Trophoblast cell (in vitro differentiated cells and primary cell): ENCODE data around the gene EFR3B.
A peak's percentile ranks its signal among the peaks of the same experiment; 100 is the strongest.

Source experiments
- DNase-seq, 2 donors: peaks; one replicate each; pipeline ENCODE4 v3.0.0-alpha.2; 2016
- H2AFZ ChIP-seq: 2 replicates; pipeline ENCODE4 v1.6.1; 2013; ENCODE audit warnings: low read length, moderate library complexity, mild to moderate bottlenecking; ENCODE audit not compliant: insufficient read depth, poor library complexity
- H2AK5ac ChIP-seq: 2 replicates; pipeline ENCODE4 v1.6.1; 2013; ENCODE audit warnings: mild to moderate bottlenecking, low read length
- H2BK120ac ChIP-seq: 2 replicates; pipeline ENCODE4 v1.6.1; 2013; ENCODE audit warnings: low read length, mild to moderate bottlenecking, moderate library complexity; ENCODE audit not compliant: insufficient read depth, poor library complexity
- H2BK12ac ChIP-seq: 2 replicates; pipeline ENCODE4 v1.6.1; 2013; ENCODE audit warnings: mild to moderate bottlenecking, low read length, moderate library complexity
- H2BK5ac ChIP-seq: 2 replicates; pipeline ENCODE4 v1.6.1; 2013; ENCODE audit warnings: low read length, low read depth, moderate library complexity, mild to moderate bottlenecking; ENCODE audit not compliant: poor library complexity
- H3K14ac ChIP-seq: 2 replicates; pipeline ENCODE4 v1.6.1; 2013; ENCODE audit warnings: mild to moderate bottlenecking, low read length
- H3K18ac ChIP-seq: 2 replicates; pipeline ENCODE4 v1.6.1; 2013; ENCODE audit warnings: mild to moderate bottlenecking, low read length
- H3K23ac ChIP-seq: 2 replicates; pipeline ENCODE4 v1.6.1; 2013; ENCODE audit warnings: low read length
- H3K27ac ChIP-seq: 2 replicates; pipeline ENCODE4 v1.5.1; 2013; ENCODE audit warnings: low read depth, mild to moderate bottlenecking, inconsistent platforms, low read length, moderate library complexity
- H3K27me3 ChIP-seq: 2 replicates; pipeline ENCODE4 v1.6.1; 2013; ENCODE audit warnings: inconsistent platforms, mild to moderate bottlenecking, low read length, moderate library complexity; ENCODE audit not compliant: insufficient read depth
- H3K36me3 ChIP-seq, 2 experiments: 1 replicate in 1 of 2; 2 replicates in 1 of 2; pipeline ENCODE4 v1.6.1; 2013; ENCODE audit warnings: low read length in 2 of 2, mild to moderate bottlenecking in 2 of 2, moderate library complexity in 1 of 2; ENCODE audit not compliant: insufficient read depth in 2 of 2, control insufficient read depth in 1 of 2
- H3K4ac ChIP-seq: 2 replicates; pipeline ENCODE4 v1.6.1; 2013; ENCODE audit warnings: low read depth, mild to moderate bottlenecking, low read length, moderate library complexity
- H3K4me1 ChIP-seq, 2 experiments: 1 replicate in 1 of 2; 2 replicates in 1 of 2; pipeline ENCODE4 v1.6.1; 2013; ENCODE audit warnings: low read length in 2 of 2, mild to moderate bottlenecking in 2 of 2, moderate library complexity in 1 of 2; ENCODE audit not compliant: insufficient read depth in 2 of 2, control insufficient read depth in 1 of 2
- H3K4me2 ChIP-seq: 2 replicates; pipeline ENCODE4 v1.6.1; 2013; ENCODE audit warnings: inconsistent platforms, mild to moderate bottlenecking, low read length, moderate library complexity
- H3K4me3 ChIP-seq: 2 replicates; pipeline ENCODE4 v1.5.1; 2013; ENCODE audit warnings: mild to moderate bottlenecking, low read depth, low read length, inconsistent platforms
- H3K79me1 ChIP-seq: one replicate; pipeline ENCODE4 v1.6.1; 2013; ENCODE audit warnings: low read length
- H3K79me2 ChIP-seq: 2 replicates; pipeline ENCODE4 v1.6.1; 2013; ENCODE audit warnings: low read length, mild to moderate bottlenecking; ENCODE audit not compliant: control insufficient read depth, insufficient read depth, poor library complexity
- H3K9ac ChIP-seq: 2 replicates; pipeline ENCODE4 v1.6.1; 2013; ENCODE audit warnings: mild to moderate bottlenecking, low read length
- H3K9me3 ChIP-seq: 2 replicates; pipeline ENCODE4 v1.6.1; 2013; ENCODE audit warnings: low read depth, mild to moderate bottlenecking, control low read depth, inconsistent platforms, low read length; ENCODE audit not compliant: insufficient read depth
- H4K12ac ChIP-seq: 2 replicates; pipeline ENCODE4 v1.6.1; 2013; ENCODE audit warnings: low read depth, mild to moderate bottlenecking, low read length, moderate library complexity
- H4K8ac ChIP-seq: 2 replicates; pipeline ENCODE4 v1.6.1; 2013; ENCODE audit warnings: low read depth, mild to moderate bottlenecking, low read length, moderate library complexity
- H4K91ac ChIP-seq: one replicate; pipeline ENCODE4 v1.6.1; 2013; ENCODE audit warnings: low read depth, mild to moderate bottlenecking, low read length, moderate library complexity
- WGBS: extraction: QIAGEN DNeasy Blood & Tissue Kit; methylation state at CpG from one replicate; pipeline ENCODE4 v1.1.7; 2013; ENCODE audit warnings: missing lambda C conversion rate; ENCODE audit not compliant: insufficient read length, insufficient coverage; ENCODE audit errors: extremely low coverage; 5-methylcytosine and 5-hydroxymethylcytosine counted together

Gene EFR3B

GRCh38 chr2:25054720-25055119, 12.8 kb downstream of the EFR3B start:
- H4K12ac ChIP-seq, result no peak overlapping the region
- no CpG with 5 or more reads among the region's 4 CpGs for WGBS
- no peaks in the 10 kb centered on the region for H3K9me3 ChIP-seq
- H3K9ac ChIP-seq, result no peak overlapping the region
- no peaks in the 10 kb centered on the region for H3K27me3 ChIP-seq
- H2BK5ac ChIP-seq, result no peak overlapping the region
- DNase-seq, result peak in 1 of 2 donors; percentile 81
- H3K36me3 ChIP-seq, result no peaks in the 10 kb centered on the region
- H3K4me2 ChIP-seq, result no peak overlapping the region
- no peaks in the 10 kb centered on the region for H3K79me1 ChIP-seq
- no peak overlapping the region for H3K4me3 ChIP-seq
- H3K4ac ChIP-seq, result no peak overlapping the region
- no peaks in the 10 kb centered on the region for H3K79me2 ChIP-seq
- no peak overlapping the region for H2BK12ac ChIP-seq
- no peak overlapping the region for H2AFZ ChIP-seq
- no peak overlapping the region for H4K91ac ChIP-seq
- no peak overlapping the region for H2BK120ac ChIP-seq
- no peaks in the 10 kb centered on the region for H3K4me1 ChIP-seq
- H3K27ac ChIP-seq, result no peak overlapping the region
- H3K18ac ChIP-seq, result no peak overlapping the region
- no peak overlapping the region for H2AK5ac ChIP-seq
- no peak overlapping the region for H4K8ac ChIP-seq
- no peak overlapping the region for H3K14ac ChIP-seq
- no peak overlapping the region for H3K23ac ChIP-seq

DNA sequence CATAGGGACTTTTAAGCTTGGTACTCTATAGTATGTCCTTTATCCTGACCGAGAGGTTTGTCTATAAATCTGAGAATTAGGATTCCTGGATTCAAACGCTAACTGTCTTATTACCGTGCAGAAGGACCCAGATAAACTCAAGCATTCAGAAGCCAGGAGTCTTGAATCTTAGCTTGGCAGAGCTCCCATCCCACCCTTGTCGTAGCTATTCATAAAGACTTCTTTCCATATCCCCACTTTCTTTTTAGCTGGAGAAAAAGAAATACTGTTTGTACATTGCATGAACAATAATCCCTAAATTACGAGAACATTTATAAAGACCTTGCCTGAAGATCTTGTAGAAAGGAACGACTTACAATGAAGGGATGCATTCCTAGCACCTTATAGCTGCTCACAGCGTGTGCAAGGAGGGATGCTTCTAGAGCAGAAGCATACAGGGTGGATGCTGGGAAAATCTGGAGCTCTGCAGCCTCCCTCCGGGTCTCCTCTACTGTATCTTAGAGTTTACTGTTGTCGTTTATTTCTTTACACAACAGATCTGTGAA, 13.6 kb downstream of the EFR3B start:
- Histone ChIP-seq H2BK120ac (no peak overlapping the region), H3K36me3 (no peaks in the 10 kb centered on the region), H2BK5ac (no peak overlapping the region), H4K91ac (no peak overlapping the region), H3K27me3 (no peaks in the 10 kb centered on the region), H3K79me1 (no peaks in the 10 kb centered on the region), H3K14ac (no peak overlapping the region), H4K12ac (no peak overlapping the region), H3K23ac (no peak overlapping the region), H2AFZ (no peak overlapping the region), H3K9me3 (no peaks in the 10 kb centered on the region), H3K18ac (no peak overlapping the region), H3K4me2 (no peak overlapping the region), H4K8ac (no peak overlapping the region), H2BK12ac (no peak overlapping the region), H3K4ac (no peak overlapping the region), H3K27ac (no peak overlapping the region), H3K9ac (no peak overlapping the region), H3K79me2 (no peaks in the 10 kb centered on the region), H3K4me3 (no peak overlapping the region), H3K4me1 (no peaks in the 10 kb centered on the region), H2AK5ac (no peak overlapping the region)
- WGBS, result no CpG with 5 or more reads among the region's 9 CpGs
- no peak for DNase-seq

DNA sequence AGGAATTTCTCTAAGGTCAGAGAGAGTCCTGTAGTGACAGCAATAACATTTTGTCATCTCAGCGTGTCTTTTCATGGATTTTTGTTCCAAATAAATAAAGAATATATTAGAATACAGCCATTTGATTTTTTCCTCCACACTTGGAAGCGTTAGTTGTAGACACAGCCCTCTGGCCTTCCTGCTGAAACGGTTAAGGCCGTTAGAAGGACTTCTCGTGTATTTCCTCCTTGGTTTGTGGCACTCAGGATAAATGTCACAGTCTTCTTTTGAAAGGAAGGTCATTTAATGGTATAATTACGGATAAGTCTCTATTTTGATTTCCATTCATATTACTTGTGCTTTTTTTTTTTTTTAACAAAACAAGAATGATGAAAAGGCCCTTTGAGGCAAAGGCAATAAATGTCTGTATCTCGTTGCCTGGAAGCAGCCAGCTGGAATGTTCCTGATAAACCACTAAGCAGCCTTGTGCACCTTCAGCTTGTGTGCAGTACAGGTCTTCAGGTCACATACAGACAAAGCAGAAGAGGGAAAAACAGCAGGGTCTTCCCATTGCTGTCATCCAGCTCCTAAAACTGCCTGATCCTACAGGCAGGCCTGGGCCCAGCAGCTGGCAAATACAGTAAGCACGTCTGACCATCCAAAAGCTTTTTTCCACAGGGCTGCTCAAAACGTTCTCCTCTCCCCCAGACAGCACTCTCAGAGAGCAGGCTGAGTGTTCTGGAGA, 14.4 kb downstream of the EFR3B start:
- DNase-seq, result no peak
- WGBS, result no CpG with 5 or more reads among the region's 9 CpGs
- Histone ChIP-seq H3K4me2 (no peak overlapping the region), H3K9me3 (no peaks in the 10 kb centered on the region), H2BK120ac (no peak overlapping the region), H2AFZ (no peak overlapping the region), H3K27ac (no peak overlapping the region), H2BK12ac (no peak overlapping the region), H2AK5ac (no peak overlapping the region), H3K79me2 (no peaks in the 10 kb centered on the region), H3K14ac (no peak overlapping the region), H3K79me1 (no peaks in the 10 kb centered on the region), H4K8ac (no peak overlapping the region), H3K23ac (no peak overlapping the region), H4K12ac (no peak overlapping the region), H3K4me3 (no peak overlapping the region), H3K9ac (no peak overlapping the region), H3K27me3 (no peaks in the 10 kb centered on the region), H3K36me3 (no peaks in the 10 kb centered on the region), H4K91ac (no peak overlapping the region), H2BK5ac (no peak overlapping the region), H3K4me1 (no peaks in the 10 kb centered on the region), H3K4ac (no peak overlapping the region), H3K18ac (no peak overlapping the region)

DNA sequence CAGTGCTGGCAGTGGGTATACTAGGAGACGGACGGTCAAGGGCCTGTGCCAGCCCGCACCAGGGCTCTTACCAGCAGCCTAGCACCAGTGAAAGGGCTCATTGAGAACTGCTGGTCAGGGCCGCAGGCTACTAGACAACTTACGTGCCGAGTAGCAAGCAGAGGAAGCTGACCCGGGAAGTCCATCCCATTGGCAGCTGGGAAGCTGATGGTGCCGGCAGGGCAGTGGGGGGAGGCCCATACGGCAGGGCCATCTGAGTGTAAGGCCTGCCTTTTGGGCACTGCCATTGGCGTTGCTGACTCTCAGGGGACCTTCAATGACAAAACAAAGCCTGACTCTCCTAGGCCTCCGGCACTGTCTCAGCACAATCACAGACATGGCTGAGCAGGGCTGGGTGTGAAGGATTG, 20.6 kb downstream of the EFR3B start:
- Histone ChIP-seq H3K14ac (no peak overlapping the region), H2AK5ac (no peak overlapping the region), H3K18ac (no peak overlapping the region), H3K9ac (no peak overlapping the region), H3K4me2 (no peak overlapping the region), H2BK5ac (no peak overlapping the region), H3K4me3 (no peak overlapping the region), H4K8ac (no peak overlapping the region), H3K27ac (no peak overlapping the region), H3K79me1 (no peaks in the 10 kb centered on the region), H2AFZ (no peak overlapping the region), H3K27me3 (no peaks in the 10 kb centered on the region), H3K79me2 (no peaks in the 10 kb centered on the region), H3K4me1 (no peaks in the 10 kb centered on the region), H2BK12ac (no peak overlapping the region), H3K4ac (no peak overlapping the region), H3K36me3 (no peaks in the 10 kb centered on the region), H3K23ac (no peak overlapping the region), H4K12ac (no peak overlapping the region), H3K9me3 (no peaks in the 10 kb centered on the region), H4K91ac (no peak overlapping the region), H2BK120ac (no peak overlapping the region)
- no CpG with 5 or more reads among the region's 11 CpGs for WGBS
- peak; percentile 39 to 57 for DNase-seq
